Calu3 (cell line): ENCODE data around the gene PODNL1. TPM values are rescaled to one million over a fixed set of nuclear protein-coding genes. Genes with fewer than 3 reads are reported as not detected.

Experiments used
- BruUV-seq: library from RNA; stranded (reverse); fragments of 400-500 nt; replicated peaks from 2 replicates; lab custom pipeline; 2021; lab: Mats Ljungman, UMichigan
- CTCF ChIA-PET: fragments of 300-600 bp; sonication (Branson Sonifier 250); formaldehyde crosslinking; loops from one replicate; lab custom pipeline; 2022; ENCODE audit warnings: antibody characterized with exemption; lab: Charles Lee
- DNase-seq: peaks from one replicate; pipeline ENCODE4 v3.0.0; 2022
- H3K27ac Mint-ChIP-seq: one replicate; pipeline ENCODE4 v1.8.0; 2022; ENCODE audit warnings: mixed read lengths; ENCODE audit not compliant: unreplicated experiment
- H3K27me3 Mint-ChIP-seq: one replicate; pipeline ENCODE4 v1.8.0; 2022; ENCODE audit warnings: mixed read lengths; ENCODE audit not compliant: unreplicated experiment
- H3K36me3 Mint-ChIP-seq: one replicate; pipeline ENCODE4 v1.8.0; 2022; ENCODE audit warnings: mild to moderate bottlenecking, moderate library complexity, mixed read lengths; ENCODE audit not compliant: insufficient read depth, unreplicated experiment
- H3K4me1 Mint-ChIP-seq: one replicate; pipeline ENCODE4 v1.8.0; 2022; ENCODE audit warnings: mild to moderate bottlenecking, low read depth, mixed read lengths; ENCODE audit not compliant: unreplicated experiment
- H3K4me3 Mint-ChIP-seq: one replicate; pipeline ENCODE4 v1.8.0; 2022; ENCODE audit warnings: mild to moderate bottlenecking, low read depth, moderate library complexity, mixed read lengths; ENCODE audit not compliant: unreplicated experiment
- H3K9me3 Mint-ChIP-seq: one replicate; pipeline ENCODE4 v1.8.0; 2022; ENCODE audit warnings: low read depth, mixed read lengths; ENCODE audit not compliant: unreplicated experiment
- intact Hi-C: fragments of 100-400 bp; cut with micrococcal nuclease; formaldehyde crosslinking; loops from one replicate; pipeline ENCODE4 v1.10.0; 2022; ENCODE audit not compliant: unreplicated experiment
- total RNA-seq: library from RNA; stranded (reverse); gene quantifications from 2 replicates; pipeline ENCODE4 v1.2.3, GENCODE V29; 2022
- TF ChIP-seq, protein P1 (sequence below): fragments of 200-600 bp; IDR thresholded peaks from one replicate; pipeline ENCODE4 v1.8.0; 2022; ENCODE audit warnings: antibody characterized with exemption; ENCODE audit not compliant: unreplicated experiment

Gene PODNL1
- total RNA-seq, 1 experiment from 2014 or later, result not detected

DNA sequence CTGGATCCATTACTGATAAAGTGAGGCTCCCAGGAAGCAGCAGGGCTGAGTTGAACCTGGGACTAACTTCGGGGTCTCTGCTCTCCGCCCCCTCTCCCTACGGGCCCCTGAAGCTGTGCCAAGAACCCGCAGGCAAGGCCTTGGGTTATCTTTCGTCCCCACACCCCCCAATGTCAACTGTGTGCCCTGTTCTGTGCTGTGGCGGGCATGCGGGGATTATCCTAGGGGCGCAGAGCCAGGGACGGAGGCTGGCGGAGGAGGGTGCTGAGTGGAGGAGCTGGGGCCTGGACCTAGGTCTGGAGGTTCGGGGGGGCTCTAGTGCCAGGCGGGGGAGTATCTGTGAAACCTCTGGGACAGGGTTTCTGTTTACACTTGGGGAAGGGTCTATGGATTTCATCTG lies 41.5 kb upstream of the PODNL1 start:
- Mint-ChIP-seq H3K9me3 (no peaks in the 10 kb centered on the region), H3K4me3 (no peak overlapping the region), H3K4me1 (no peaks in the 10 kb centered on the region), H3K27me3 (no peaks in the 10 kb centered on the region), H3K36me3 (no peaks in the 10 kb centered on the region), H3K27ac (no peak overlapping the region)
- DNase-seq, result no peak
- TF ChIP-seq, protein P1, sequence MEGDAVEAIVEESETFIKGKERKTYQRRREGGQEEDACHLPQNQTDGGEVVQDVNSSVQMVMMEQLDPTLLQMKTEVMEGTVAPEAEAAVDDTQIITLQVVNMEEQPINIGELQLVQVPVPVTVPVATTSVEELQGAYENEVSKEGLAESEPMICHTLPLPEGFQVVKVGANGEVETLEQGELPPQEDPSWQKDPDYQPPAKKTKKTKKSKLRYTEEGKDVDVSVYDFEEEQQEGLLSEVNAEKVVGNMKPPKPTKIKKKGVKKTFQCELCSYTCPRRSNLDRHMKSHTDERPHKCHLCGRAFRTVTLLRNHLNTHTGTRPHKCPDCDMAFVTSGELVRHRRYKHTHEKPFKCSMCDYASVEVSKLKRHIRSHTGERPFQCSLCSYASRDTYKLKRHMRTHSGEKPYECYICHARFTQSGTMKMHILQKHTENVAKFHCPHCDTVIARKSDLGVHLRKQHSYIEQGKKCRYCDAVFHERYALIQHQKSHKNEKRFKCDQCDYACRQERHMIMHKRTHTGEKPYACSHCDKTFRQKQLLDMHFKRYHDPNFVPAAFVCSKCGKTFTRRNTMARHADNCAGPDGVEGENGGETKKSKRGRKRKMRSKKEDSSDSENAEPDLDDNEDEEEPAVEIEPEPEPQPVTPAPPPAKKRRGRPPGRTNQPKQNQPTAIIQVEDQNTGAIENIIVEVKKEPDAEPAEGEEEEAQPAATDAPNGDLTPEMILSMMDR, result no peak
- intact Hi-C loops, result loop anchor here (5.0 kb wide), 1 partner anchor 53 kb away; the partner anchor contains the start of gene IL27RA
- CTCF ChIA-PET, result no interaction called here
- BruUV-seq, result no TSS peak

DNA sequence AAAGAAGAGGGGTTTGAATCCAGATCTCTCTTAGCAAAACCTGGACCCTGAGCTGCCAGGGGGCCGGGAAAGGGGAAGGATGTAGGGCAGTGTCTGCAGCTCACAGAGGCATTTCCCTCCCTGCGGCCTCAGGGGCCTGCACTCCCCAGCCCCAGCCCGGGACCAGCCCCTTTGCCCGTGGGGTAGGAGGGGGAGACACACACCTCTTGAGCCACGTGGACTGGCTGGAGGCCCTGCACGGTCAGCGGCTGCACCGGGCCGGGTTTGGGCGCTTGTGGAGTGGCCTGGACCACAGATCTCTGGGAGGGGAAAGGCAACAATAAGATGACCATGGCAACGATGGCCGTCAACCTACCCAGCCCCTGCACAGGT lies 41.0 kb upstream of the PODNL1 start:
- TF ChIP-seq, protein P1, result no peak
- no TSS peak for BruUV-seq
- intact Hi-C loops, result loop anchor here (5.0 kb wide), 1 partner anchor 53 kb away; the partner anchor contains the start of gene IL27RA
- no peak overlapping the region for H3K27ac Mint-ChIP-seq
- H3K4me3 Mint-ChIP-seq, result no peak overlapping the region
- CTCF ChIA-PET, result no interaction called here
- no peaks in the 10 kb centered on the region for H3K4me1 Mint-ChIP-seq
- DNase-seq, result no peak
- no peaks in the 10 kb centered on the region for H3K27me3 Mint-ChIP-seq
- H3K36me3 Mint-ChIP-seq, result peaks cover under 1% of the 10 kb centered on the region
- no peaks in the 10 kb centered on the region for H3K9me3 Mint-ChIP-seq

DNA sequence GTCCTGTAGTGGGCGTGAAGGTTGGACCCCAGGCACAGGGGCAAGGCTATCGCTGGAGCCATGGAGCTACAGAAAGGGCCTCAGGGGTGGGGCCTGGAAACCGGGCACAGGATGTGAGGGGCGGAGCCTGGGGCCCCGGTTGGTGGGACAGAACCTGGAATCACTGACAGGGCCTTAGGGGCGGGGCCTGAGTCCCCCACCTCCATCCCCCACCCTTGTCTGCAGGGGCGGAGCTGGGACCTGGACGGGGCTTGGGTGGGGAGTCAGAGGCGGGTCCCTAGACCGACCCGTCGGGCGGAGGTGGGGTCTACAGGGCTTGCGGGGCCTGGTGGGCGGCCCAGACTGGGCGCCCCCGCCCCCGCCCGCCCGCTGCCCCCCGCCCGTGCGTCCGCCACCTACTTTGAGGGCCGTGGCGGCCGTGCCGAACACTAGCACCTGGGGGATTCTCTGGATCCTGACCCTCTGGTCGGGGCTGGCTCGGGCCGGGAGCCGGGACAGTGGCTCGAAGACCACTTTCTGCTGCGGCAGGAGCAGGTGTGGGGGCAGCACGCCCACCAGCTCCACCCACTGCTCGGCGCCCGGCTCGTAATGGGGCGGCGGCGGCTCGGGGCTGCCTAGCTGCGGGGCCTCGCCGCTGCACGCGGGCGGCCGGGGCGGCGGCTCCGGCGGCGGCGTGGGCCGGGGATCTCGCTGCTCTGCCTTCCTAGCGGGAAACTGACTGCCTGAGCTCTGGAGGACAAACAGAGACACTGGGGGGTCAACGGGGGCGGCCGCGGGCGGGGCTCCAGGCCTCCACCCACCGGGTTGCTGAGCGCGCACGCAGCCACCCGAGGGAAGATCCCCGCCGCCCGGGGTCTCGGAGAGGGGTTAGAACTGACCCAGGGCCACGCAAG lies 40.4 kb upstream of the PODNL1 start:
- Mint-ChIP-seq H3K36me3 (peaks cover 4% of the 10 kb centered on the region), H3K4me3 (no peak overlapping the region), H3K4me1 (no peaks in the 10 kb centered on the region), H3K27me3 (no peaks in the 10 kb centered on the region), H3K9me3 (no peaks in the 10 kb centered on the region), H3K27ac (no peak overlapping the region)
- CTCF ChIA-PET, result no interaction called here
- TF ChIP-seq, protein P1, result no peak
- no TSS peak for BruUV-seq
- intact Hi-C loops, result loop anchor here (5.0 kb wide), 1 partner anchor 54 kb away; the partner anchor contains the start of gene IL27RA
- no peak for DNase-seq

GRCh38 chr19:13977803-13978202 lies 39.6 kb upstream of the PODNL1 start:
- TF ChIP-seq, protein P1, result no peak
- BruUV-seq, result no TSS peak
- H3K27ac Mint-ChIP-seq, result no peak overlapping the region
- no peaks in the 10 kb centered on the region for H3K4me1 Mint-ChIP-seq
- H3K27me3 Mint-ChIP-seq, result no peaks in the 10 kb centered on the region
- intact Hi-C loops, result loop anchor here (5.0 kb wide), 1 partner anchor 54 kb away; the partner anchor contains the start of gene IL27RA
- H3K9me3 Mint-ChIP-seq, result no peaks in the 10 kb centered on the region
- H3K4me3 Mint-ChIP-seq, result no peak overlapping the region
- H3K36me3 Mint-ChIP-seq, result peaks cover 4% of the 10 kb centered on the region
- DNase-seq, result no peak
- CTCF ChIA-PET, result interaction anchor here (0.7 kb wide), 1 partner anchor 18 kb away, joined by 7 read pairs; no protein-coding TSS in a partner anchor
